ENCODE data around the gene SEL1L3. TPM values are rescaled to one million over a fixed set of nuclear protein-coding genes. Genes with fewer than 3 reads are reported as not detected.

Gene SEL1L3
- total RNA-seq, 1 experiment from 2014 or later: 48.3 TPM

DNA sequence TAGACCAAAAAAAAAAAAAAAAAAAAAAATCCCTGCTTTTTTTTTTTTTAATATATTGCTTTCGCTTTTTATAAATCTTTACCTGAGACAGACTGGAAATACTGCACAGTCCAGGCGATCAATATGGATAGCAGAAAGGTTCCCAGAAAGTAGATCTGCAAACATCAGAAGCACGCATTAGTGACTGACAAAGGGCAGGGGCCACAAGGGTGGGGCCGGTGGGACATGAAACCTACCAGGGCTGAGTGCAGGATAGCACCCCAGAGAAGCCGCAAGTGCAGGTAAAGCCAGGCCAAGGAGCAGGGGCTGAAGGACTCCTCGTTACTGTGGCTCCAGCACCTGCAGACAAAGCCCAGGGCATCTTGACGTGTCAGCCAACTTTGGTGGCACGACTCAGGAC, 105.3 kb downstream of the SEL1L3 start:
- no peak overlapping the region for H2BK12ac ChIP-seq (ENCODE audit: insufficient read length, low read depth, low read length)
- H3K79me1 ChIP-seq (ENCODE audit: insufficient read depth, low read depth, low read length, poor library complexity, severe bottlenecking): no peaks in the 10 kb centered on the region
- H4K8ac ChIP-seq (replicated peaks; ENCODE audit: insufficient read length, low read depth, low read length): no peak overlapping the region
- H2BK20ac ChIP-seq (ENCODE audit: low read depth, low read length, poor library complexity, severe bottlenecking): no peak overlapping the region
- H2BK120ac ChIP-seq (ENCODE audit: low read depth, low read length, poor library complexity, severe bottlenecking): no peak overlapping the region
- no peak overlapping the region for H3K14ac ChIP-seq (ENCODE audit: insufficient read depth, low read length)
- no peak overlapping the region for H2BK5ac ChIP-seq (ENCODE audit: insufficient read length, low read length)
- H2BK15ac ChIP-seq (ENCODE audit: low read depth, low read length): no peak overlapping the region
- no peak overlapping the region for H3K18ac ChIP-seq (ENCODE audit: insufficient read length, low read depth, low read length)
- H3K79me2 ChIP-seq (ENCODE audit: insufficient read depth, low read length): no peaks in the 10 kb centered on the region
- H3K56ac ChIP-seq (ENCODE audit: insufficient read length, low read depth, low read length): no peak overlapping the region
- no peak for DNase-seq
- Mint-ChIP-seq H3K4me1 (no peaks in the 10 kb centered on the region), H3K27ac (no peak overlapping the region; a peak in 1 of 7 replicates), H3K36me3 (ENCODE audit: insufficient read depth in 1 of 3, low read depth in 3 of 3) (peaks cover 21 to 61% (median 51%) of the 10 kb centered on the region in 3 experiments), H3K4me3 (no peak overlapping the region), H3K27me3 (ENCODE audit: low read depth) (no peaks in the 10 kb centered on the region), H3K9me3 (no peaks in the 10 kb centered on the region)
- TF ChIP-seq, protein P1, sequence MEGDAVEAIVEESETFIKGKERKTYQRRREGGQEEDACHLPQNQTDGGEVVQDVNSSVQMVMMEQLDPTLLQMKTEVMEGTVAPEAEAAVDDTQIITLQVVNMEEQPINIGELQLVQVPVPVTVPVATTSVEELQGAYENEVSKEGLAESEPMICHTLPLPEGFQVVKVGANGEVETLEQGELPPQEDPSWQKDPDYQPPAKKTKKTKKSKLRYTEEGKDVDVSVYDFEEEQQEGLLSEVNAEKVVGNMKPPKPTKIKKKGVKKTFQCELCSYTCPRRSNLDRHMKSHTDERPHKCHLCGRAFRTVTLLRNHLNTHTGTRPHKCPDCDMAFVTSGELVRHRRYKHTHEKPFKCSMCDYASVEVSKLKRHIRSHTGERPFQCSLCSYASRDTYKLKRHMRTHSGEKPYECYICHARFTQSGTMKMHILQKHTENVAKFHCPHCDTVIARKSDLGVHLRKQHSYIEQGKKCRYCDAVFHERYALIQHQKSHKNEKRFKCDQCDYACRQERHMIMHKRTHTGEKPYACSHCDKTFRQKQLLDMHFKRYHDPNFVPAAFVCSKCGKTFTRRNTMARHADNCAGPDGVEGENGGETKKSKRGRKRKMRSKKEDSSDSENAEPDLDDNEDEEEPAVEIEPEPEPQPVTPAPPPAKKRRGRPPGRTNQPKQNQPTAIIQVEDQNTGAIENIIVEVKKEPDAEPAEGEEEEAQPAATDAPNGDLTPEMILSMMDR (conservative IDR thresholded peaks at IDR 0.05): no peak
- H3K4me2 ChIP-seq (ENCODE audit: insufficient read depth, insufficient read length, low read length): no peak overlapping the region
- no peak overlapping the region for H2AK5ac ChIP-seq (ENCODE audit: insufficient read length, low read length)
- no peak overlapping the region for H4K91ac ChIP-seq (ENCODE audit: insufficient read length, low read depth, low read length)
- no peak overlapping the region for H3K27ac ChIP-seq (ENCODE audit: insufficient read length, low read depth, low read length)
- no peaks in the 10 kb centered on the region for H3K4me1 ChIP-seq (ENCODE audit: insufficient read depth, low read length)
- no peaks in the 10 kb centered on the region for H4K20me1 ChIP-seq (ENCODE audit: control insufficient read depth, insufficient read depth, insufficient read length)
- no peak overlapping the region for H3K4ac ChIP-seq (ENCODE audit: low read depth, low read length)
- H3K23me2 ChIP-seq (ENCODE audit: insufficient read length, low read depth, low read length, poor library complexity, severe bottlenecking): no peaks in the 10 kb centered on the region
- WGBS (ENCODE audit: extremely low coverage, insufficient read length, low lambda C conversion rate): no CpG with 5 or more reads among the region's 8 CpGs
- H2AFZ ChIP-seq (ENCODE audit: low read length): no peak overlapping the region
- no peaks in the 10 kb centered on the region for H3K27me3 ChIP-seq (ENCODE audit: insufficient read depth, low read length)
- H3K9me3 ChIP-seq (ENCODE audit: control insufficient read depth, low read depth, low read length): no peaks in the 10 kb centered on the region
- no peak overlapping the region for H3K23ac ChIP-seq (ENCODE audit: insufficient read length, low read depth, low read length)
- no peak overlapping the region for H3T11ph ChIP-seq (ENCODE audit: low read length)
- H4K5ac ChIP-seq (ENCODE audit: insufficient read length, low read depth, low read length): no peak overlapping the region
- H3K9ac ChIP-seq (ENCODE audit: extremely low read depth, insufficient read length, low read length): no peak overlapping the region

Measured in H9 (cell line).